ENCODE data around the gene FADD.

The FADD gene

GRCh38 chr11:70241709-70242108 lies 38.6 kb downstream of the FADD start:
- no peak for DNase-seq

DNA sequence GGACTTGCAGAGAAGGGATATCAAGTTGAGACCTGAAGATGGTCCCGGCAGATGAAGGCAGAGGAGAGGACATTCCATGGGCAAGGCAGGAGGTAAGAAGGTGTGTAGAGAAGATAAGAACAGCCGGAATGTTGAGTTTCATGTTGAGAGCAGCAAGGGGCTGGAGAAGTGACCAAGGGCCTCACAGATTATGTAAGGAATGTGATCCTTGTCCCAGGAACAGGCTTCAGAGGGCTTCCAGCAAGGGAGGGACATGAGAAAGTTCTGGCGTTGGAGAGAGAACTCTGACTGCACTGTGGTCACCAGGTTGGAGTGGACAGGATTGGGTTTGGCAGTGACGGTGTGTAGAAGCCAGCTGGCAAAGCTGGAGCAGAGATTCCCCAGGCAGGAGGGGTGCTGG lies 39.8 kb downstream of the FADD start:
- no peak for DNase-seq

GRCh38 chr11:70243912-70244652 lies 41.0 kb downstream of the FADD start:
- DNase-seq: no peak

DNA sequence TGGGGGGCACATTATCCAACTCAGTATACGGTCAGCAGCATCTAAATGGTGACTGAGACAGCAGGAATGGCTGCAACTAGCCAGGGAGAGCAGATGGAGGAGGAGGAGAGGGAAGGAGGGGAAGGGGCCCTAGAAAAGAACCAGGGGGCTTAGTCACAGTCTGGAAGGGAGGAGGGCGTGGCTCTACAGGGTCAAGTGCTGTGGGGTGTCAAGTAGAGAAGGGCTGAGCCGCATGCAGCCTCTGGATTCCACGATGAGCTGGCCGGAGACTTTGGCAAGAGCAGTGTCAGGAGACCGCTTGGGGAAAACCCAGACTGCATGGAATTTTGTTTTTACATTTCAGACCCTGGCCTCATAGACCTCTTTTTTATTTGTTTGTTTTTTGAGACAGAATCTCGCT lies 41.6 kb downstream of the FADD start:
- DNase-seq: no peak

- no peak for DNase-seq
Observed at GRCh38 chr11:70246196-70246595, 43.1 kb downstream of the FADD start.

DNA sequence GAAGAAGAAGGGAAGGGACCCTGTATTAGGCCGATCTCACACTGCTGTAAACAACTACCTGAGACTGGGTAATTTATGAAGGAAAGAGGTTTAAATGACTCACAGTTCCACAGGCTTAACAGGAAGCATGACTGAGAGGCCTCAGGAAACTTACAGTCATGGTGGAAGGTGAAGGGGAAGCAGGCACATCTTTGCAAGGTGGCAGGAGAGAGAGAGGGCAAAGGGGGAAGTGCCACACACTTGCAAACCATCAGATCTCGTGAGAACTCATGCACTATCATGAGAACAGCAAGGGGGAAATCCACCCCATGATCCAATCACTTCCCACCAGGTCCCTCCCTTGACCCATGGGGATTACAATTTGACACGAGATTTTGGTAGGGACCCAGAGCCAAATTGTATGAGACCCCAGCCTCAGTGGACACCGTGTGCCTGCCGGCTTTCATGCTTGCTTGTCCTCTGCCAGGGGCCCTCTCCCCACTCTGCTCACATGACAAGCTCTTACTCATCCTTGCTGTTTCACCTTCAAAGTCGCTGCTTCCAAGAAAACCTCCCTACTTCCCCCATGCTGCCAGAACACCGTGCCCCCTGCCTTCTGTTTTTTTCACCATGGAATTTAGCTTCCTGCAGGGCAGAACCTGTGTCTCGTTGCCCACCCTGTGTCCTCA lies 44.1 kb downstream of the FADD start:
- no peak for DNase-seq

DNA sequence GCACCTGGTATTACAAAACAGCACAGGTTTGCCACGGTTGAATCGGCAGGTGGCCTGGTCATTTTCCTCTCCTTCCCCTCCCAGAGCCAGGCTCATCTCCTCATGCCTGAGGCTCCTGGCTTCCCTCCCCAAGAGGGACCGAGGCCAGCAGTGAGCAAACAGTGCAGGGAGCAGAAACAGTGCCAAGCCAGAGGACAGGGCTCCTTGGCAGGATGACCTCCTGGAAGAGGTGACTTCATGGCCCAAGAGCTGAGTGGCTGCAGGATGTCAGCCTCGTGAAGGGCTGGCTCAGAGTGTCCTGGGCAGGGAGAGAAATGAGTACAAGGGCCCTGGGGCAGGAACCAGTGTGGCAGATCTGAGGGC lies 44.6 kb downstream of the FADD start:
- DNase-seq: no peak

DNA sequence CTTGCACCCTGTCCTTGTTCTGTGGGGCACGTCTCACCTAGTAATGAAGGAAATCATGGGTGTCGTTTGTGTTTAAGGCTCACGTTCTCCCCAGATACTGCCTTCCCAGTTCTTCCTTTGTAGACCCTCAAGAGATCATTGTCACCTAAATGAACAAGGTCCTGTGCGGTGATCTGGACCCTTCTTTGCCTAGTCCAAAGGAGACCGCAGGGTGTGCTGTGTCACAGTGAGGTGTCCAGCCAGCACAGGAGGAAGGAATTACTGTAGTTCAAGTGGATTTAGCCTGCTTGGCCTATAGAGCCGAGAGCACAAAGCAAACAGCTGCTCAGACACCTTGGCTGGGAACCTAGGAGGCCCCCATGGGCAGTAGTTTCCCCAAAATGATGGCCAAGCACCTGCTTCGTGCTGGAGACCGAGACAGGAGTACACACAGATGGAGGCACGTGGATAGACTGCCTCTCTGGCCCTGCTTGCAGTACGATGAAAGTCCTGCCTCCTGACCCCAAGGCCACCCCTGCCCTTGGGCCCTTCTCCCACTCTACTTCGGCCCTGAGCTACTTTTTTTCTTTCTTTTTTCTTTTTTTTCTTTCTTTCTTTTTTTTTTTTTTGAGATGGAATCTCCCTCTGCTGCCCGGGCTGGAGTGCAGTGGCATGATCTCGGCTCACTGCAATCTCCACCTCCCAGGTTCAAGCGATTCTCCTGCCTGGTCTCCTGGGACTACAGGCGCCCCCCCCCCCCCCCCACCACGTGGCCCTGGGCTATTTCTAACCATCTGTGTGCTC lies 48.0 kb downstream of the FADD start:
- no peak for DNase-seq

- DNase-seq: no peak
Observed at GRCh38 chr11:70251659-70252321, 48.7 kb downstream of the FADD start.

GRCh38 chr11:70252844-70253243 lies 49.7 kb downstream of the FADD start:
- no peak for DNase-seq

DNA sequence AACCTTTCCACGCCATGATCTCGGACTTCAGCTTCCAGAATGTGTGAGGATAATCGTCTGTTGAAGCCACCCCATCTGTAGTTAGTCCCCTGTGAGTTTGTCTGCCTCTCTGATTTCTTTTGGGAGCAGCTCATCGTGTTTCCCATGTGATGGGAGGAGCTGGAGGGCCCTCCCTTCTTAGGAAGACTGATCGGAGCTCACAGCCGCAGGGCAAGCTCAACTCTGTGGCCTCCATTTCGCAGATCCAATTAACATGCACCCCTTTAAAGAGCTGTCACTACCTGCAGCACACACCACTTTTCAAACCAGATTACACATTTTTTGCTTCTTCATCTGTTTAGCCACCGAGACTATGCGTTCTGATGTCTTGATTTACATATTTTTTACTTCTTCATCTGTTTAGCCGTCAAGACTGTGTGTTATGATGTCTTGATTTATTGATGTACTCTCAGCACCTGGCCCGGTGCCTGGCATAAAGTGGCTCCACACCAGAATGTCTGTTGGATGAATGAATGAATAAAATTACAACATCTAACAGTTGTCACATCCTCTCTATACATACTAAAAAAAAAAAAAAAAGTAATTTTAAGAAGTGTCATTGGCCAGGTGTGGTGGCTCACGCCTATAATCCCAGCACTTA lies 52.5 kb downstream of the FADD start:
- no peak for DNase-seq

Measured in NCI-H1092 treated with DMSO at 0.1 percent for 48 hours (cell line).